ENCODE measurements around the gene KAZALD1.

Gene KAZALD1

DNA sequence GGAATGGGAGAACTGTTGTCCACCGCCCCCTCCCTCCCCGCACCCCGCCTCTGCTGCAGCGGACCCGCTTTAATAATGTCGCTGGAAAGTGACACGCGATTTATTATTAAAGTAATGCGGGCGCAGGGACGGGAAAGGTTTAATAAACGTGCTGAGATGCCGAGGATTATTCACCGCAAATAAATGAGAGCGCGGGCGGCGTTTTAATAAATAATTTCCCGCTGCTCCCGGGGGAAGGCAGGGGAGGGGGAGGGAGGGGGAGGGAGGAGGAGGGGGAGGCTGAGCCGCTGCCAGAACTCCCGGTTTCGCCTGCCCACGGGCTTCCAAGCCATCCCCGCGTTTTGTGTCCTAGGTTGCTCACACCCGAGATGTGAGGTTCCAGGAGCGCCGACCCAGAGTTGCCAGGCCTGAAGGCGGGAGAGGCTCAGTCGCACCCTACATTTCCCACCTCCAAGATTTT is 5.1 kb downstream of the KAZALD1 start:
- DNase-seq (ENCODE audit: low read depth in 2 of 3, low spot score in 2 of 3), result no peak

DNA sequence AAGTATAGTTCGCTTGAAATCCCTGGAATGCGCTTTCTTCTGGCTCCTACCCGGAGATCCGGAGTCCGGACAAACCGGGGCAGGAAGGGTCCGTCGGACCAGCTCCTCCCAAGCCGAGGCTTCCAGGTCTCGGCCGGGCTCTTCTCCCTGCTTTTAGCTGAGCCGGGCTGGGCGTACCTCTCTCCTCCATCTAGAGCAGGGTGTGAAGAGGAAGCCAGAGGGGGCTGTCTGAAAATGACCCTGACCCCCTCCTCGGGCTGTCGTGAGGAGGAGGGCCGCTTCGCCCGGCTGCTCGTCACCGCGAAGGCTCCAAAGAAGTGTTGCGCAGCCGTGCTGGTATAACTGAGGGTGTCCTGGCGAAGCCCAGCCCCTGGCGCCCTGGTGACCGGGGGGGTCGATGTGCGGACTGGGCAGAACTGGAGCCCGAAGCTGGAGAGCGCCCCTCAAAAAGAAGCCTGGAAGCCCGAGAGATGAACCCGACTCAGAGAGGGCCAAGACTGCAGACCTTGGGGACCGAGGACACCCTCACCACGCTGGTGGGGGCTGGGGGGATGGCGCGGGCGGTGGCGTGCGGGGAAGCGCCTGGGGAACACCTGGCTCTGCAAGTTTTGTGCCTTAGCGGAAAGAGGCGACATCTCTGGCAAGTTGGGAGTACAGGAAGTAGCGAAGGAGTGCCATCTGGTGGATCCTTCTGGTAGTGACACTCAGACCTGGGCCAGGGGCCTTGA is 5.7 kb downstream of the KAZALD1 start:
- peak in 2 of 3 experiments; percentile 60 for DNase-seq (ENCODE audit: low read depth in 2 of 3, low spot score in 2 of 3)

DNA sequence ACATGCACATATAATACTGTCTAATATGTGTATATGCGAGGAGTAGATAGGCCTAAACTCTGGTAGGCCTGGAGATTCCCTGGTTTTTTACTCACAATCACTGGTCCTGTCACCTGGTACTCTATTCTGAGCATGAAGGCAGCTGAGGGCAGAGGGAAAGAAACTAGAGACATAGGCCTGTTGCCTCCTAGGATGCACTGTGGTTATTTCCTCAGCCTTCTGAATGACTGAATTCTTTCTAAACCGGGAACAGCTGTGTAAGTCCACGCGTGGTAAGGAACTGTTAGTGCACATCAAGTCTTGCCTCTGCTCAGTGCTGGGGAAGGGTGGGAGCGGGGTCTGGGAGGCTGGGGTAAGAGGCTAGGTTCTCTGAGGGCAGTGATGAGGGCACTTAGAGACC is 7.7 kb downstream of the KAZALD1 start:
- no peak for DNase-seq (ENCODE audit: low read depth in 2 of 3, low spot score in 2 of 3)

DNA sequence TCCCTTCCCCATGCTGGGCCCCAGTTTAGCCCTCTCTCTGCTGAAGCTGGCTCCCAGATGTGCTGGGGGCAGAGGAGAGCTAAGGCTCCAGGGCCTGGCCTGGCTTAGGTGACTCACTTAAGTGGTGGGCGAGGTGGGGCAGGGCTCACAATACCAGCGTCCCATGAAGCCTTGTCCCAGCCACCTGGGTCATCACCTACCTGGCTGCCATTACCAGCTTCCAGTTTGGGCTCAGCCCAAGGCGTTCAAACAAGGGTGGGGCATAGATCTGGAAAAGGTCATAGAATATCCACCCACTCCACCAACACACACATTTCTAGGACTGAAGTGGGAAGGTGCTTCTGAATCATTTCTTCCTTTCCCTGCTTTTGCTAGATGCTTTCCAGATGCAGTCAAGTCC is 8.3 kb downstream of the KAZALD1 start:
- no peak for DNase-seq (ENCODE audit: low read depth in 2 of 3, low spot score in 2 of 3)

DNA sequence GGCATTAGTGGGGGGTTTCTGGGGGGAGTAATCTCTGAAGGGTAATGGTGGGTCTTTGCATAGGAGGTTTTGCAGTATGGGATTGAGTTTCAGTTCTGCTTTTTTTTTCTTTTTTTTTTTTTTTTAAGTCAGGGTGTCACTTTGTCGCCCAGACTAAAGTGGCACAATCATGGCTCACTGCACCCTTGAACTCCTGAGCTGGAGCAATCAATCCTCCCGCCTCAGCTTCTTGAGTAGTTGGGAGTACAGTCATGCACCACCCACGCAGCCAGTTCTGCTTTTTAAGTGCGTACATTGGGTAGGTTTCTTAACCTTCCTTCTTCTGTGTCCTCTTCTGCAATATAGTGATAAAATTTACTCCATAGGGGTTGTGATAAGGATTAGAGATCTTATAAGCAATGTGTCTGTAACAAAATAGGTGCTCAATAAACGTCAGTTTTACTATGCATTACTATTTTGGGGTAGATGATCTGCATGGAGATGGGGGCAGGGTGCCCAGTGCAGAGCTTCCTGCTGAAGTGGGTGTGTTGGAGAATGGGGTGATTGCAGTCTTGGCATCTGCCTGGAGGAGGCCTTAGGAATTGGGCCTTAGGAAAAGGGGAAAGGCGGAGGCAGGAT is 9.6 kb downstream of the KAZALD1 start:
- DNase-seq (ENCODE audit: low read depth in 2 of 3, low spot score in 2 of 3), result no peak

DNA sequence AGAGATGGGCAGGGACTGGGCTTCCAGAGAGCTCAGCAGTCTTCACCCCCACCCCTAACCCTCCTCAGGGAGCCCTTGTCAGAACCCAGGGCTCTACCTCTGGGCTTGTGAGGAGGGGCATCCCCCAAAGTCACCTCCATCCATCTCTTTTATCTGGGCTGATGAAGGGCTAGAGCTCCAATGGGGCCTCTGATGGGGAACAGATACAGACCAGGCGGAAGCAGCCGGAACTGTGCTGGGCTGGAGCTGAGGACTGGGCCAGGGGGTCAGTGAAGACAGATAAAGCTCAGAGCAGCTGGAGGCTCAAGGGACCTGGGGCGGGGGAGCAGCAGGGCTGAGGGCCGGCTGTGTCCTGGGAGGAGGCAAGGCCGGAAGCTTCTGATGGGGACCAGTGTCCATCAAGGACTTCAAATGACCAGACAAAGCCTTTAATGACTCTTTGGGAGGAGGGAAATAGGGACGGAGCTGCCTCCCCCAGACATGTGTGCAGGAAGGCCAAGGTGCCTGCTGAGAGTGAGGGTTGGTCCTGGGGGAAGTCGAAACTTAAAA is 10.2 kb downstream of the KAZALD1 start:
- no peak for DNase-seq (ENCODE audit: low read depth in 2 of 3, low spot score in 2 of 3)

DNA sequence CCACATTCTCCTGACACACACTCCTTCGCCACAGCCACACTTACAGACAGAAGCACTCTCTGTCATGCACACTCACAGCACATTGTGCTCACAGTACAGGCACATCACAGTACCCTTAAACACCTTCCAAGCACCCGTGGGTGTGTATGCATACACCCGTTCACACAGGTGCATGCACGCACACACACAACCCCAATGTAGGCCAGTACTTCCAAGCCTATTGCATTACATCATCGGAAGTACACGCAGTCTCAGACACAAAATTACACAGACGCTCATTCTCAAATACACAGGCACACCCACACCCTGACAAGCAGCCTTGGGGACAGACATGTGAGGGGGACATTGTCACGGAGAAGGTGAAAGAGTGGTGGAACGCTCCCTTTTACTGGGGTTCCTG is 11.1 kb downstream of the KAZALD1 start:
- no peak for DNase-seq (ENCODE audit: low read depth in 2 of 3, low spot score in 2 of 3)

DNA sequence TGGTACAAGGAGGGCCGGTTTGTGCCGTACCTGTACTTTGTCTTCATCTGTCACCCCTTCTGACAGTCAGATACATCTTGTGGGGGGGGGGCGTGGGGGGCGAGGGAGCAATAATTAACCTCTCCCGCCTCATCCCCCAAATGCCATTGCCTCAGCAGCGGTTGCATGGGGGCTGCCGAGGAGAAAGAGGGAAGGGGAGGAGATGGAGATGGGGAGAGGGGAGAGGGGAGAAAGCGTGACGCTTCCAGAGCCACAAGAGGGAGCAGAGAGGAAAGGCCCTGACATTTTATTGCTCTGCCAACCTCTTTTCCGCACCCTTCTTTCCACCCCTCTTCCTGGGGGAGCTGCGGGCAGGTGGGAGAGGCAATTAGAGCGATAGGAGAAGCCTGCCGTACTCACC is 11.8 kb downstream of the KAZALD1 start:
- no peak for DNase-seq (ENCODE audit: low read depth in 2 of 3, low spot score in 2 of 3)

DNA sequence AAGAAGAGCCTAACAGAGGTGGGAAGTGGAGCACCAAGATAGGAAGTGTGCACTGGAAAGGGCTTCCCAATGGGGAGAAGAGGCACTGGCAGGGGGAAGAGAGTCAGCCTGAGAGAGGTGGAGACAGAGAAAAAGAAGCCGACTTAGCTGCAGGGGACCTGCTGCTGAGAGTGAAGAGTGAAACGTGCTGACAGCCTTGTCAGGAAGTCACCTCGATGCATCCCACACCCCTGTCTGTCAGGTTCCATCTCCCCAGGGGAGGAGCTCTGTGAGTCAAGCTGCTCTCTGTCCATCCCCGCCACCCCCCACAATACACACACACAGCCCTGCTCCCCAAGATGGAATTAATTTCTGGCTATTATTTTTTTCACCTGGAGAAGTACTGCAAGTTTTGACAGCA is 14.0 kb downstream of the KAZALD1 start:
- no peak for DNase-seq (ENCODE audit: low read depth in 2 of 3, low spot score in 2 of 3)

DNA sequence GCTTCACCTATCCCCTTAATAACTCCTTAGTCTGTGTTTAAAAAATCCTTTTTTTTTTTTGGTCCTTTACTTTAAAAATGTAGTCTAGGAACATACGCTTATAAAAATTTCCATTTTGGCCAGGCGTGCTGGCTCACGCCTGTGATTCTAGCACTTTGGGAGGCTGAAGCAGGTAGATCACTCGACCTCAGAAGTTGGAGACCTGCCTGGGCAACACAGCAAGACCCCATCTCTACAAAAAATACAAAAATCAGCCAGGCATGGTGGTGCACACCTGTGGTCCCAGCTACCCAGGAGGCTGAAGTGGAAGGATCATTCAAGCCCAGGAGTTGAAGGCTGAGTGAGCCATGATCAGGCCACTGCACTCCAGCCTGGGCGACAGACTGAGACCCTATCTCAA is 14.8 kb downstream of the KAZALD1 start:
- DNase-seq (ENCODE audit: low read depth in 2 of 3, low spot score in 2 of 3), result no peak

DNA sequence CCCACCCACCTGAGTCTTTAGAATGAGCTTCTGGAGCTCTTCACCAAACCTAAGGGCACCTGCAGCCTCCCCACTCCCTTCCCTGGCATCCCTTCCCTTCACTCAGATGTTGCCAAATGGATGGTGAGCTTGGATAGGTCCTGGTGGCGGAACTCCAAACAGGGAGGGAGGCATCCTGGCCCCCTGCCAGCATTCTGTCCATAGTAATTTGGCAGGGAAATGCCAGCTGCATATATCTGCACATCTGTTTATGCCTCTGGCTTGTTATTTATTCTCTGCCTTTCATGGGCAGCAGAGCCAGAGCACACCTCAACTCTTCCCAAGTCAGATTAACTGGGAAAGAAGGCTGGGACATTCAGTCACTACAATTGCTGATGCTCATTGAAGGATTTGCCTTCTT is 18.1 kb downstream of the KAZALD1 start:
- DNase-seq (ENCODE audit: low read depth in 2 of 3, low spot score in 2 of 3), result no peak

DNA sequence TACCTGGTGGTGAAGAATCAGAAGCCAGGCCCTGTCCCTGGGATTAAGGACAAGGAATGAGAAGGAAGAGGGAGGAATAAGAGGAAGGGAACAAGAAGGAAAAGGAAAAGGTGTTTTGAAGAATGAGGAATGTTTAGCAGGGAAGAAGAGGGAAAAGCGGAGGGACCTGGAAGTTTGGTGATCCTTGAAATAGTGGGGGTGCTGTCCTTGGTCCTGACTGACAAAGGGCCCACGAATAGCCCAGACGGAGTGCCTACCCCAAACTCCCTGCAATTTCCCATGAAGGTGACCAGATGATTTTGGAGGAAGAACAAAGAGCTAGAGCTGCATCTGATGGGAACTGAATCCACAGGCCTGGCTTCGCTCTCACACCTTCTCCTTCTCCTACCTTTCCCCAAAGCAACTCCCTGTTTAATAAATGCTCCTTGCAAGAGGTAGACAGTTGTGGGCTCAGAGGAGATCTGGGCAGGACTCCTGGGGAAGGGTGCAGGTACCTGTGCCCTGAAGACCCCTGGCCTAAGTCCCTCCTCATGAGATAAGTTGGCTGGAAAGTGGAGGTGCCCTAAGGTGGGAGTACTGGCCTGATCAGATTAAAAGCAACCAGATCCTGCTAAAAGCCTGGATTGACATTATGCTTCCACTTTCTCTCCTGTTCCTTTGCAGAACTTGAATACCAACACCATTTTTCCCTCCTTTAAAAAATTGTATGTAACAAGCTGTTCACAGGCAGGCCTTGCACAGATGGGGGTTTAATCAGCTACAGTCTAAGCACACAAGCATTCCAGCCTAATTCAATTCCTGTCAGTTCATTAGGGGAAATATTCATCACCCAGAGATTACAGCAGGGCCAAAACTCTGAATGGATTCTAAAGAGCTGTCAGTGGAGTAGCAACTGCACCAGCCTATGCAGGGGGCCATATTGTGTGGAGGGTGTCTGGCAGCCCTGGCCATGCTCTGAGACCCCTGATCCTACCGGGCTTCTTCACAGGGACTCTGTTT is 19.4 kb downstream of the KAZALD1 start:
- DNase-seq (ENCODE audit: low read depth in 2 of 3, low spot score in 2 of 3), result no peak

DNA sequence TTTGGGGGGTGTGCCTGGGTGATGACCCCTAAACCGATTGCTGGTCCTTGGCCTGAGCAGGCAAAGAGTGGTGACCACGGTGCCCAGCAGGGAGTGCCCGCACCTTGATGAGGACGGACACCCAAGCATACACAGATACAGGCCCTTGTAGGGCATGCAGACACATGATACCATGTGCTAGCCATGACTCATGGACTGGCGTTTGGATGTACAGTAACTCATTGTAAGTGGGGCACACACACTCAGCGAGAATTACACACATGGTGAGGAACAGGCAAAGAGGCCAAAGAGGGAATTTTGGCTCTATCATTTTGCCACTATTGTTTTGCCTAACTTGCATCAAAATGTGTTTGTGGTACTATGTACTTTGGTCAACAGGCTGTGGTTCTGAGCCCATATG is 24.1 kb downstream of the KAZALD1 start:
- no peak for DNase-seq (ENCODE audit: low read depth in 2 of 3, low spot score in 2 of 3)

DNA sequence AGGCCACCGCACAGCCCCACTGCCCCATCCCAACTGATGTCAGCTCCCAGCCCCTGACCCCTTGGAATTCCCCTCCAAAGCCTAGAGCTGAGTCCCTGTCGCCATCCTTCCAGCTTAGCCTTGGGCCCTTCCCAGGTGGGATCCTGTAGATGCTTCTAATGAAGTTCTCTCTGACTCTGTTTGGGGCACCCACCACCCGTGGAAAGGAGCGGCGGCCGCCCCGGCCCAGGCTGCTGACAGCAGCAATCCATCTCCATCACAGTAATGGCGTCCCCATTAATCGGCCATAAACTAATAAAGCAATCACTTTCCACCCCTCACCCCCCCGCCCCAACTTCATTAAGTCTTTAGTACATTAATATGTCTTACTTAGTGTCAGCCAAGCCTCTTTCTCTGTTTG is 25.6 kb downstream of the KAZALD1 start:
- DNase-seq (ENCODE audit: low read depth in 2 of 3, low spot score in 2 of 3), result no peak

DNA sequence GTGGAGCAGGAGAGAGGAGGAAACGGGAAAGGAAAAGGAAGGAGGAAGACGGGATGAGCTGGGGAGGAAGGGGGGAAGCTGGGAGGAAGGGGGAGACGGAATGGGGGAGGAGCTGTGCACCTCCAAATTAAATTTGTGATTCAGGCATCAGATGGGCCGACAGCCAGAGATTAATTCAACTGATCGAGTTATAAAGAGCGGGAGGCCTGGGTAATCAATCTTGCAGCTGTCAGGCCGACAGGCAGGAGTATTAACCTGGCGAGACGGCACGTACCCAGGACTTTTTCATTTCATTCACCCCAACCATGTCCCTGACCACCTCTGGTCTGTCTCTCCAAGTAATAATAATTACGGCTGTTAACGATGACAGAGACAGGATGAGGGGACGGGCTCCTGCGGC is 26.2 kb downstream of the KAZALD1 start:
- DNase-seq (ENCODE audit: low read depth in 2 of 3, low spot score in 2 of 3), result no peak

DNA sequence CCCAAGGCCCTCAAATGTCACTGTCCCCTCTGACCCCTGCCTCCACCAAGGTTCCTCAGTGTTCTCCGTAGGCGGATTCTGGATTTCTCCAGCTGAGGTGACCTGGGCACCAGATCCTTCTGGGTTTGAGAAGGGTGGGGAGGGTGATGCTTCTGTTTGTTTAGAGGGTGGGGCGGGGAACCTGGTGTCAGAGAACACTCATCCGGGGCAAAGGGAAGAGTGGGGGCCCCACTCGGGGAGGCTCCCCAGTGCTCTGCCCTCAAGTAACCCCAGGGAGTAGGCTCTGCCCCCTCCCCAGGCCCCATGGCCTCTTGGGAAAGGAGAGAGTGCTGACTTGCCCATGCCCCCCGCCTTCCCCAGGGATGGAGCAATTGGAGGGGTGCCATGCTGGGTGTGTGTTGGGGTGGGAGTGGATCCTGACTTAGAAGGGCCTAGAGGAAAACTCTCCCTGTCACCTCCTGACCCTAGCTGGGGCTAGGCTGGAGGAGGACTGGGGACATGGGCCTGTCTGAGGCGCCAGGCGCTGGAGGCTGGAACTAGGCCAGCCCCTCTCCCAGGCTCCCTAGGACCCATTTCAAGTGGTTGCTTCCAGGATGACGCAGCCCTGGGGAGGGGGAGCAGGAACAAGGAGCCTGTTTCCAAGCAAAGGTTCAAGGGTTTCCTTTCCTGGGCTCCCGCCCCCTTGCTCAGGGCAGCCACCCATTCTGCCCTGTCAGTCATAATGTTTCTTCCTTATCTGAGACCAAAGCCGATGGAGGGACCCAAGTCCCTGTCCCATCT is 27.9 kb downstream of the KAZALD1 start:
- DNase-seq (ENCODE audit: low read depth in 2 of 3, low spot score in 2 of 3), result no peak

DNA sequence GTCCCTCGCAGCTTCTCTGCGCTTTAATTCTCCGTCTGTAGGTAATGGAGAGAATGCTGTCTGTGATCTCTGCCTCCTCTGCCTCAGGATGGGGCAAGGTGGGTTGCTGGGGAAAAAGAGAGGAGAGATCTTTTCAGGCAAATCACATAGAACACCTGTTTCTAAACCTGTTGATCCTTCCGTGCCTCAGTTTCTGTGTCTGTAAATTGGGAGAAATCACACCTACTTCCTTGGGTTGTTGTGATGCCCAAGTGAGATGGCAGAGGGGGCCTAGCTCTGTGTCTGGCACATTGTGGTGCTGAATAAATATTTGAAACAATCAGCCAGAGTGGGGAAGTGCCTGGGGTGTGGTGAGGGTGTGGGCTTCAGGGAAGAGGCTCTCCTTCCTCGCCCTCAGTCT is 28.8 kb downstream of the KAZALD1 start:
- DNase-seq (ENCODE audit: low read depth in 2 of 3, low spot score in 2 of 3), result no peak

DNA sequence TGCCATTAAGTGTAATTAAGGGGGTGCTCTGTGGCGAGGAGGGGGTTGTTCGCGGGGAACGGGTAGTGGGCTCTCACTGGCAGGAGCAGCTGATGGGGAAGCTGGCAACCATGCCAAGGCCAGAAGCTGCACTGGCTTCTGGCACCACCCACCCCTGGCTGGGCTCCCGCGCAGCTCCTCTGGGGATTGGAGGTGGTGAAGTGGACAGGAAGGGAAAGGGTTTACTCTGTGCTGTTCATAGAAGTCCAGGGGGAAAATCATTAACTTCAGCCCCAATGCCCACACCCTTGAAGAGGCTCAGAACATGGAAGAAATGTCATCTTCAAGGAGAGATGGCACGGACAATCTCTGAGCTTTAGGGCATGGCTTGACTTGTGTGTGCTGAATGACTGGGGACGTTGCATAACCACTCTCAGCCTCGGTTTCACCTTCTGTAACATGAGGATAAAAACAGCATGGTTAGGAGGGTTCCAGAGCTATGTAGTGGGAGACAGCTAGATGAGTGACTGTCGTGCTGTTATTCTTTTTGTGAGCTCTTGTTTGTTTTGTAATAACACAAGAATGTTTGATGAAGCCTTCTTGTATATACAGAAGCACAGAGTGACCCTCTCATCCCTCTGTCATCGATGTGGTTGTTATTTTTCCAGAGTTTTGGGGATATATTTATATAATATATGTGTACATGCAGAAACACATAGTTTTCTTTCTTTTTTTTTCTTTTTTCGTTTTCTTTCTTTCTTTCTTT is 29.9 kb downstream of the KAZALD1 start:
- no peak for DNase-seq (ENCODE audit: low read depth in 2 of 3, low spot score in 2 of 3)

DNA sequence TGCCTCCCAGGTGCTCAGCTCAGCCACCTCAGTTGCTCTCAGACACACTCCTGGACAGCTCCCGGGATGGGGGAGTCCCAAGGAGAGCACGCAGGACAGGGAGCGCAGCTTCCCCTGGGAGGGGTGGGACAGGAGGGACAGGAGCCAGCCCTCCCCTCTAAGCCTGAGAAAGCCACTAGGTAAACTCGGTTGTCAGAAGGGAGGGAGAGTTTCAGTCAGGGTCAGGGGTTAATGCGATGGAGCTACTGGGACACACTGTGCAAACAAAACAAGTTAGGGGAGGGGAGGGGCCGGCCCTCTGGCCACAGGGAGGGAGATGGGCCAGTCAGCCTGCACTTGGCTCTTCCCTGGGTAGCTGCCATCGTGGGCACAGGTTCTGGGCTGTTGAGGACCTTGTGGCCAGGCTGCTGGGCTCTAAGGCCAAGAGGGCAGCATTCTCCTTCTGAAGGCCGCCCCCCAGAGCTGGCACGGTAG is 31.1 kb downstream of the KAZALD1 start:
- DNase-seq (ENCODE audit: low read depth in 2 of 3, low spot score in 2 of 3), result no peak

All from activated CD8-positive, alpha-beta memory T cell treated with anti-CD3 and anti-CD28 coated beads for 48 hours (primary cell).